NCI-H510A treated with DMSO at 0.1 percent for 48 hours (cell line): ENCODE measurements around the gene CFAP97D2.
A peak's percentile ranks its signal among the peaks of the same experiment; 100 is the strongest.

Experiments used
- DNase-seq: peaks from one replicate; lab custom pipeline; 2025; lab: John Stamatoyannopoulos, UW

CFAP97D2 gene

GRCh38 chr13:114199954-114200353 lies 20.9 kb downstream of the CFAP97D2 start:
- DNase-seq = no peak

- DNase-seq = peak; percentile 12
Observed at GRCh38 chr13:114200399-114200911, 21.4 kb downstream of the CFAP97D2 start.

GRCh38 chr13:114202581-114202980 lies 23.5 kb downstream of the CFAP97D2 start:
- DNase-seq = no peak

DNA sequence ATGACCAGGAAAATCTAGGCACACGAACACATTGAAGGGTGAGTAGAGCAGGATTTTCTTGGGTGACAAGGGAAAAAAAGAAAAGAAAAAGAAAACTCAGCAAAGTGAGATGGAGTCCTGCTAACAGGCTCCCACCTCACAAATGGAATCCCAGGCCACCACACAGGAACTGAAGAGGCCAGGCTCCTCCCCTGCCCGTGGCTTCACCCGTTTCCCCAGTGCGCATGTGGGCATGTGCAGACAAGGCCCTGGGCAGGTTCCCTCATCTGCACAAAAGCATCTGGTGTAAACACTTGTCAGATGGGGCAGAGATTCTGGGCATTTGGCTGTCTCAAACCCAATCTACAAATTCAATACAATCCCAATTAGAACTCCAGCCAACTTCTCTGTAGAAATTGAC lies 24.5 kb downstream of the CFAP97D2 start:
- DNase-seq = peak; percentile 36

GRCh38 chr13:114204894-114205293 lies 25.8 kb downstream of the CFAP97D2 start:
- DNase-seq = no peak

DNA sequence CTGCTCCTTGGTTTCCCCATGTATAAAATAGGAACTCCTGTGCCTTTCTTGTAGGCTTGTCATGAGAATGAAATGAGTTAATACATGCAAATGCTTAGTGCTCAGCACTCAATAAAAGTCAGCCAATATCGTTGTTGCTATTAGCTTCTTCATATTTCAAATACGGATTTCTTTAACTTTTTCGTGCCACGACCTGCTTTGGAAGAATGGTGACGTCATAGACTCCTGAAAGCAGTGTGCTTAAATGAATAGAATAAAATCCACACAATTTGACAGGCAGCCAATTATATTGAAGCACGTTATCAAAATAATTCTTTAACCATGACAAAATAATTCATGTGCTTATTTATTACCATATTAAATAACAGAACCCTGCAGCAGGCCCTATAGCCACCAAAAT lies 29.1 kb downstream of the CFAP97D2 start:
- no peak for DNase-seq

- peak; percentile 21 for DNase-seq
Observed at GRCh38 chr13:114211446-114212157, 32.5 kb downstream of the CFAP97D2 start.

DNA sequence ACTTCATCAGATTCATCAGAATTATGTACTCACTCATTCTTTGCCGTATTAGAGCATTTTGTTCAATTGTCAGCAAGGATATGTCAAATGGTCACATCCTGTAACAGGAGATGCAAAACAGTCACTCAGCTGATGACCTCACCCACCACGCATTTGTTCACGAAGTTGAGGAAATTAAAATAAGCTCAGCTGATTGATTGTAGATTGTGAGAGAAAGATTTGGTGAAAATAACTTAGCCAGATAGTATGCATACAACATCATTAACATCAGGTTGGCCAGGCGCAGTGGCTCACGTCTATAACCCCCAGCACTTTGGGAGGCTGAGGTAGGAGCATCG lies 33.1 kb downstream of the CFAP97D2 start:
- DNase-seq = no peak

GRCh38 chr13:114213980-114214379 lies 34.9 kb downstream of the CFAP97D2 start:
- DNase-seq = no peak

GRCh38 chr13:114219392-114219791 lies 40.3 kb downstream of the CFAP97D2 start:
- no peak for DNase-seq

- peak; percentile 52 for DNase-seq
Observed at GRCh38 chr13:114222461-114222968, 43.5 kb downstream of the CFAP97D2 start.

- no peak for DNase-seq
Observed at GRCh38 chr13:114224201-114224600, 45.1 kb downstream of the CFAP97D2 start.

GRCh38 chr13:114225610-114226009 lies 46.6 kb downstream of the CFAP97D2 start:
- no peak for DNase-seq

DNA sequence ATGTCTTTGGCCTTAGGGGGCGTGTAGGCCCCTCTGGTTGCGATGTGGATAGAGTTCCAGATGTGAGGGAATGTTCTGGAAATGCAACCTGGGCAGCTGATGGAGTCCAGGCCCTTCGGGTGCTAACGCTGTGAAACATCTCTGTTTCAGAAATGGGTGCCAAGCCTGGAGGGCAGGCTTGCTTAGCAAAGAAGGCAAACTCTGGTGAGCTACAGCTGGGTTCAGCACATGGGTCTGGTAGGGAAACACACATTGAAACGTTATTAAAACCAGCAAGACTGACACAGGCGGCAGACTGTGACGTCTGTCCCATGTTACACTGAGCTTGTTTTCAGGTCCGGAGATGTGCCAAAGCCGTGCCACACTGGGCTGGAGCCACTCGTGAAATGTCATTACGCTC lies 47.0 kb downstream of the CFAP97D2 start:
- DNase-seq = no peak

GRCh38 chr13:114226699-114227323 lies 47.8 kb downstream of the CFAP97D2 start:
- peak; percentile 67 for DNase-seq

- DNase-seq = no peak
Observed at GRCh38 chr13:114227528-114227927, 48.5 kb downstream of the CFAP97D2 start.

GRCh38 chr13:114228176-114228575 lies 49.1 kb downstream of the CFAP97D2 start:
- no peak for DNase-seq

DNA sequence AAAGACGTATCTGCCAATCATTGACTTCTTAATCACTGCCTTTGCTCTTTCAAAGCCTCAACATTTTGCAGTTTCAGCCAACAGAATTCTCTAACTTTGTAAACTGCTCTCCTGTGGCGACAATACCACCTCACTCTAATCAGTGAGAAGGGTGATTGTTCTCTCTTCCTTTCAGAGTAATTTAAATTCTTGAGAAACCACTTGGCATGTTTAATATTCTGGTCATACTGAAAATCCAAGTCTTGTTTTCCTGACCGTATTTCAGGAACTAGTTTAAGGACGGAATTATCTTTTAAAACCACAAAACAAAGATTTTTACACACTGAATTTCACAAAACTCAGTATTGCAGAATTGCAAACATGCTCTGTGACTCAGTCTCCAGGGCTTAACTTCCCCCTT lies 50.4 kb downstream of the CFAP97D2 start:
- no peak for DNase-seq

DNA sequence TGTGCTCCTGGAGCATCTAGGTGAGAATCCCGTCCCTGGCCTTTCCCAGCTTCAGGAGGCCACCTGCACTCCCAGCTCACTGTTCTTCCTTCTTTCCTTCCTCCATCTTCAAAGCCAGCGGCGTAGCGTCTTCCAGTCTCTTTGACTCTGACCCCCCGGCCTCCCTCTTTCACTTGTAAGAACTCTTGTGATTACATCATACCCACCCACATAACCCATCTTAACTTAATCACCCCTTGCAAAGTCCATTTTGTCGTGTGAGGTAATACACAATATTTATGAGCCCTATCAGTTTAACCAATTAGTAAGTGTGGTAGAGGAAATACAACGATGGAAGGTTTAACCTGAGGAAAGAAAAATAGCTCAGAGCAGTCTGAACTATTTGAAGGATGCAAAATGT lies 51.1 kb downstream of the CFAP97D2 start:
- DNase-seq = no peak

DNA sequence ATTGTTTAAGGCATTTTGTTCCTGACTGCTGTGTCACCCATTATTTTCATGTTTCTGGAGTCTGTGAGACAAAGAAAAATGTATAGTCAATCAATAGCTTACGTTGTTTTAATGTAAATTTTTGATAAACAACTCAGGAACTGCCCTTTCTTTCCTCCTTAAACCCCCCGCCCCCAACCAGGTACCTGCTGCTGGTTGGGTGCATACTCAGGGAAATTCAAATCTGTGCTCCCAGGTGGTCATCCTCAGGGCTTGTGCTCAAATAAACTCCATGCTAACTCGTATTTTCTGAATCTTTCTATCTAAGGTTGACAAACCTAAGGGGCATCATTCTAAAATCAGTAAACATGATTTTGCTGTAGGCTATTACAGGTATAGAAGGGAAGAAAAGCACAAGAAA lies 51.5 kb downstream of the CFAP97D2 start:
- no peak for DNase-seq

- DNase-seq = no peak
Observed at GRCh38 chr13:114231886-114232285, 52.8 kb downstream of the CFAP97D2 start.

DNA sequence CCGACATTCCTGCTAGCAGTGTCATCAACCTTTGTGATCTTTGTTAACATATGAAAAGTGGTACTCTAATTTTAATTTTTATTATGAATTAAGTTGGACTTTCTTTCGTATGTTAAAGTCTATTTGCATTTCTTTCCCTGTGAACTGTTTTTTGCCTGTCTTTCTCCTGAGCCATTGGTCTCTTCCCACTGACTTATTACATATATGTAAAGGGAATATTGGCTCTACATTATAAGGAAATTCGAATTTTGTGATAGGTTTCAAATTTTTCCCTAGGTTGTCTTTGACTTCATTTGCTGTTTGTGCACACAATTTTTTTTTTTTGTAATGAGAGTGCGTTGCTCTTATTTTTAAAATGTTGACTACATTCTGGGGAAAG lies 55.2 kb downstream of the CFAP97D2 start:
- no peak for DNase-seq

DNA sequence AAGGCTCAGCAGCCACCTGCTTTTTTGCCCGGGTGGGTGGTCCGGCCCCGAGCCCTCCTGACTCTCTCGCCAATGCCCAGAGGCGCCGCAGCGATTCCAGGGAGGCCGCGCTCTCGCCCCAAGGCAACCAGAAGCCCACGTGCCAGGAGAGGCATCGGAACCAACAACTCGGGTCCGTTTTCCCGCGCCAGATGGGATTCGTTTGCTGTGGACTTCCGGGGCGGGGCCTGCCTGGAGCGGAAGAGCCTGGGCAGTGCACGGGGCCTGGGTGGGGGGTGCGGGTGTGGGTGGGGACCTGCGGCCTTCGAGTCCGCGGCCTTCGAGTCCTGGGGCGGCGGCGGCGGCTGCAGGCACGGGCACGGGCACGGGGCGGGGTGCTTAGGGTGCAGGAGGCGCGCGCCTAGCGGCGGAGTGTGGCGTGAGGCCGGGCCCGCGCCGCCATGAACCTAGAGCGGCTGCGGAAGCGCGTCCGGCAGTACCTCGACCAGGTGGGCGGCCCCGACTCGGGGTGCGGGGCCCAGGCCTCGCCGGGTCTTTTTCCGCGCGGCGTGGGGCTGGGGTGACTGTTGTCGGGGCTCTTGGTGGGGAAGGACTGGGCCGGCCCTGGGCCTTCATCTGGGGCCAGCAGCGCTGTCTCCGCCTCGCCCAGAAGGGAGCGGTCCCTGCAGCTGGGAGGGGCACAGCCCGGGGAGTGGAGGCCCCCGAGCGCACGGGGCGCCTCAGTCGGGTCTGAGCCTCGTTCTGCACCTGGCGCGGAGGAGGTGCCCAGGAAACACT lies 55.8 kb downstream of the CFAP97D2 start, which contains the start of gene CDC16:
Gene CDC16 (plus strand): TSS at position 253 of the 777 bp plus-strand sequence. CDS start 188 bp downstream, at position 441.
- peak; percentile 41 for DNase-seq
